Endodermal cell (in vitro differentiated cells): Measurements from ENCODE around the gene GSAP. TPM values are rescaled to one million over a fixed set of nuclear protein-coding genes. Genes with fewer than 3 reads are reported as not detected.

Experiments
- DNase-seq: peaks from one replicate; pipeline ENCODE4 v3.0.0-alpha.2; 2017
- H3K27ac ChIP-seq: 2 replicates; pipeline ENCODE4 v1.5.1; 2013; ENCODE audit warnings: mild to moderate bottlenecking, low read depth, low read length, moderate library complexity
- H3K27me3 ChIP-seq: 2 replicates; pipeline ENCODE4 v1.6.1; 2013; ENCODE audit warnings: mild to moderate bottlenecking, low read length, moderate library complexity; ENCODE audit not compliant: insufficient read depth, control insufficient read depth, poor library complexity, severe bottlenecking
- H3K36me3 ChIP-seq: 2 replicates; pipeline ENCODE4 v1.7.0; 2013; ENCODE audit warnings: mild to moderate bottlenecking, low read length, moderate library complexity; ENCODE audit not compliant: control insufficient read depth, insufficient read depth
- H3K4me1 ChIP-seq: one replicate; pipeline ENCODE4 v1.7.0; 2013; ENCODE audit warnings: low read length; ENCODE audit not compliant: control insufficient read depth, insufficient read depth
- H3K4me3 ChIP-seq: 2 replicates; pipeline ENCODE4 v1.5.1; 2013; ENCODE audit warnings: mild to moderate bottlenecking, low read length, moderate library complexity
- H3K9ac ChIP-seq: 2 replicates; pipeline ENCODE4 v1.6.1; 2013; ENCODE audit warnings: mild to moderate bottlenecking, low read length, moderate library complexity; ENCODE audit not compliant: poor library complexity, severe bottlenecking; ENCODE audit errors: extremely low read depth
- H3K9me3 ChIP-seq: 2 replicates; pipeline ENCODE4 v1.6.1; 2013; ENCODE audit warnings: mild to moderate bottlenecking, low read length, moderate library complexity; ENCODE audit not compliant: control insufficient read depth
- H3K27ac Mint-ChIP-seq: 2 replicates; pipeline ENCODE4 v1.8.0; 2020; ENCODE audit warnings: mixed read lengths
- H3K27me3 Mint-ChIP-seq: 2 replicates; pipeline ENCODE4 v1.8.0; 2021; ENCODE audit warnings: mild to moderate bottlenecking, mixed read lengths; ENCODE audit not compliant: insufficient read depth
- H3K36me3 Mint-ChIP-seq: 2 replicates; pipeline ENCODE4 v1.8.0; 2020; ENCODE audit warnings: low read depth, mixed read lengths
- H3K4me1 Mint-ChIP-seq: 2 replicates; pipeline ENCODE4 v1.8.0; 2020; ENCODE audit warnings: mixed read lengths
- H3K4me3 Mint-ChIP-seq: 2 replicates; pipeline ENCODE4 v1.8.0; 2020; ENCODE audit warnings: mild to moderate bottlenecking, moderate library complexity, mixed read lengths
- H3K9me3 Mint-ChIP-seq: 2 replicates; pipeline ENCODE4 v1.8.0; 2020; ENCODE audit warnings: mild to moderate bottlenecking, mixed read lengths
- CTCF ChIP-seq: fragments of 200-600 bp; sonication (generic); conservative IDR thresholded peaks from 2 replicates; pipeline ENCODE4 v1.5.0; 2021; ENCODE audit warnings: antibody characterized with exemption, mild to moderate bottlenecking
- WGBS, 2 experiments: methylation state at CpG; one replicate each; pipeline versions ENCODE4 v1.1.5 to v1.1.7; 2013; ENCODE audit warnings: missing lambda C conversion rate in 2 of 2, mixed read lengths in 1 of 2; ENCODE audit not compliant: insufficient coverage in 1 of 2, insufficient read length in 1 of 2; 5-methylcytosine and 5-hydroxymethylcytosine counted together
- total RNA-seq, 2 donors: library from RNA; stranded (reverse); fragmentation: NEBNext Ultra II Directional in 1 of 2; extraction: Animal tissue kit (Norgen Biotek cat#: 25700) in 1 of 2; gene quantifications; 2 replicates in 1 of 2; 3 replicates in 1 of 2; pipeline ENCODE4 v1.2.1, GENCODE V29; 2021

GSAP gene
- total RNA-seq, 2 donors from 2014 or later: 0.82 to 0.90 TPM

DNA sequence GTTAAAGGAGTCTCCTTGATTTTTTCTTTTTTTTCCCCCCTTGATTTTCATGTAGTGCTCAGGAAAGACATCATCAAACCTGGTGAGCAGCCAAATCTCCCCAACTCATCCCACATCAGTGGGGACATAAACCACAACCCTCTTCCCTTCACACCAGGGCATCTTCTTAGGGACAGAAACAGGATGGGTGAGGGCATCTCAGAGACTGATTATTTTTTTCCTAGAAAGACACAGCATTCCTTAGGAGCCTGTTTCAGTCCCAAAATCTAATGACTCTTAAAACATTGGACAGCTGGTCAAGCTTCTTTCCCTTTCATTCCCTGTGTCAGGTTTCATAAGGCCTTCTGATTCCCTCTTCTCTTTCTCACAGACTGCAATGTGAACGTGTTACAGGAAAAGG lies 31.5 kb upstream of the GSAP start:
- Histone ChIP-seq H3K4me1 (no peaks in the 10 kb centered on the region), H3K9me3 (no peaks in the 10 kb centered on the region), H3K27me3 (no peaks in the 10 kb centered on the region), H3K9ac (no peak overlapping the region), H3K36me3 (no peaks in the 10 kb centered on the region), H3K27ac (no peak overlapping the region), H3K4me3 (no peak overlapping the region)
- Mint-ChIP-seq H3K27me3 (no peaks in the 10 kb centered on the region), H3K9me3 (no peaks in the 10 kb centered on the region), H3K36me3 (no peaks in the 10 kb centered on the region), H3K27ac (no peak overlapping the region), H3K4me1 (peaks cover 10% of the 10 kb centered on the region), H3K4me3 (no peak overlapping the region)
- no peak for DNase-seq
- 71 to 78% methylated on average over 1 of the region's 1 CpG for WGBS, 2 experiments
- no peak for TF ChIP-seq CTCF

DNA sequence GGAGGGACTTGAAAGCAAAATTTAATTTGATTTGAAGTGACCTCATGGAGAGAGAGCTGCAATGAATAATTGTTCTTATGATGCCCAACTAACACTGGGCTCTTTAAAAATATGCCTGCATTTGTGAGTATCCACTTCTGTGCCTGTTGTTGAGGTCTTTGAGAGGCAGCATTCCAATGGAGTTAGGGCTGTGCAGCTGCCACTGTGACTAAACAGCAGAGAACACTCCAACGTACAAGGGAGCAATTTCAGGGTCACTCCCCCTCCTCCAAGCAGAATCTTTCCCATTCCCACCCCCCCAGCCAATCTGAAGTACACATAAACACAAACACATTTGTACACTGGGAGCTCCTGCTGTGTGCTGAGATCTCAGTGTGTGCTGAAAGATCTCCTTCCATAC lies 28.0 kb upstream of the GSAP start:
- H3K4me1 Mint-ChIP-seq: peaks cover 10% of the 10 kb centered on the region
- Histone ChIP-seq H3K27ac (no peak overlapping the region), H3K27me3 (no peaks in the 10 kb centered on the region), H3K36me3 (no peaks in the 10 kb centered on the region), H3K4me1 (no peaks in the 10 kb centered on the region), H3K9me3 (no peaks in the 10 kb centered on the region), H3K4me3 (no peak overlapping the region), H3K9ac (no peak overlapping the region)
- TF ChIP-seq CTCF: no peak
- no peaks in the 10 kb centered on the region for H3K36me3 Mint-ChIP-seq
- H3K9me3 Mint-ChIP-seq: no peaks in the 10 kb centered on the region
- no peak overlapping the region for H3K27ac Mint-ChIP-seq
- no peaks in the 10 kb centered on the region for H3K27me3 Mint-ChIP-seq
- 55% methylated on average over 1 of the region's 1 CpG; no CpG with 5 or more reads in 1 of the 2 experiments for WGBS, 2 experiments
- no peak for DNase-seq
- H3K4me3 Mint-ChIP-seq: no peak overlapping the region

GRCh38 chr7:77443042-77443441 lies 26.9 kb upstream of the GSAP start:
- peaks cover 10% of the 10 kb centered on the region for H3K4me1 Mint-ChIP-seq
- Histone ChIP-seq H3K9ac (no peak overlapping the region), H3K36me3 (no peaks in the 10 kb centered on the region), H3K27me3 (no peaks in the 10 kb centered on the region), H3K9me3 (no peaks in the 10 kb centered on the region), H3K4me1 (no peaks in the 10 kb centered on the region), H3K4me3 (no peak overlapping the region), H3K27ac (no peak overlapping the region)
- DNase-seq: no peak
- no peaks in the 10 kb centered on the region for H3K9me3 Mint-ChIP-seq
- H3K27ac Mint-ChIP-seq: no peak overlapping the region
- no peak for TF ChIP-seq CTCF
- WGBS, 2 experiments: 90 to 100% methylated on average over 1 to 2 of the region's 2 CpGs
- H3K4me3 Mint-ChIP-seq: no peak overlapping the region
- H3K36me3 Mint-ChIP-seq: no peaks in the 10 kb centered on the region
- no peaks in the 10 kb centered on the region for H3K27me3 Mint-ChIP-seq
